ENCODE measurements around the gene ADAMTS12. TPM values are rescaled to one million over a fixed set of nuclear protein-coding genes. Genes with fewer than 3 reads are reported as not detected.

Gene ADAMTS12
- polyA plus RNA-seq, 3 donors, result not detected

- no peak overlapping the region for H3K4me2 ChIP-seq (replicated peaks; ENCODE audit: extremely low read depth, low read length, poor library complexity, severe bottlenecking)
- no peak overlapping the region for H2AFZ ChIP-seq (ENCODE audit: insufficient read depth, low read depth, low read length, poor library complexity, severe bottlenecking)
- no peaks in the 10 kb centered on the region for H3K36me3 ChIP-seq (replicated peaks in 1 of 2; ENCODE audit: control insufficient read depth in 1 of 2, insufficient read depth in 2 of 2, low read length in 2 of 2)
- H3K4me1 ChIP-seq (ENCODE audit: control insufficient read depth in 1 of 2, insufficient read depth in 2 of 2, low read length in 2 of 2), result no peaks in the 10 kb centered on the region
- WGBS (ENCODE audit: insufficient coverage), result 86% methylated on average over 1 of the region's 3 CpGs
- H3K27me3 ChIP-seq (ENCODE audit: control insufficient read depth in 2 of 2, insufficient read depth in 2 of 2, low read length in 2 of 2), result peaks cover 11 to 38% of the 10 kb centered on the region in 2 donors
- H3K9ac ChIP-seq (ENCODE audit: insufficient read depth, low read length, poor library complexity, severe bottlenecking), result no peak overlapping the region
- Mint-ChIP-seq H3K27ac (no peak overlapping the region), H3K4me1 (peaks cover 5% of the 10 kb centered on the region), H3K9me3 (peaks cover 0 to 19% (median 9%) of the 10 kb centered on the region in 7 donors), H3K27me3 (ENCODE audit: low read depth in 3 of 3) (peaks cover 33 to 41% (median 35%) of the 10 kb centered on the region in 3 donors), H3K36me3 (no peaks in the 10 kb centered on the region), H3K4me3 (no peak overlapping the region)
- DNase-seq, result no peak
- TF ChIP-seq, protein P1, sequence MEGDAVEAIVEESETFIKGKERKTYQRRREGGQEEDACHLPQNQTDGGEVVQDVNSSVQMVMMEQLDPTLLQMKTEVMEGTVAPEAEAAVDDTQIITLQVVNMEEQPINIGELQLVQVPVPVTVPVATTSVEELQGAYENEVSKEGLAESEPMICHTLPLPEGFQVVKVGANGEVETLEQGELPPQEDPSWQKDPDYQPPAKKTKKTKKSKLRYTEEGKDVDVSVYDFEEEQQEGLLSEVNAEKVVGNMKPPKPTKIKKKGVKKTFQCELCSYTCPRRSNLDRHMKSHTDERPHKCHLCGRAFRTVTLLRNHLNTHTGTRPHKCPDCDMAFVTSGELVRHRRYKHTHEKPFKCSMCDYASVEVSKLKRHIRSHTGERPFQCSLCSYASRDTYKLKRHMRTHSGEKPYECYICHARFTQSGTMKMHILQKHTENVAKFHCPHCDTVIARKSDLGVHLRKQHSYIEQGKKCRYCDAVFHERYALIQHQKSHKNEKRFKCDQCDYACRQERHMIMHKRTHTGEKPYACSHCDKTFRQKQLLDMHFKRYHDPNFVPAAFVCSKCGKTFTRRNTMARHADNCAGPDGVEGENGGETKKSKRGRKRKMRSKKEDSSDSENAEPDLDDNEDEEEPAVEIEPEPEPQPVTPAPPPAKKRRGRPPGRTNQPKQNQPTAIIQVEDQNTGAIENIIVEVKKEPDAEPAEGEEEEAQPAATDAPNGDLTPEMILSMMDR (IDR thresholded peaks at IDR 0.05), result no peak
- H3K9me3 ChIP-seq (replicated peaks in 1 of 2; ENCODE audit: control insufficient read depth in 1 of 2, insufficient read depth in 1 of 2, low read length in 2 of 2), result no peaks in the 10 kb centered on the region
- intact Hi-C loops (cut with micrococcal nuclease), result loop anchor here in 1 of 2 donors (5.0 kb wide), 1 partner anchor 496 kb away; no protein-coding TSS in a partner anchor
- H3K27ac ChIP-seq (ENCODE audit: low read depth in 1 of 2, low read length in 2 of 2), result no peak overlapping the region
- H3K4me3 ChIP-seq (replicated peaks in 1 of 3; ENCODE audit: low read depth in 2 of 3, low read length in 3 of 3), result no peak overlapping the region
- no peaks in the 10 kb centered on the region for H3K79me2 ChIP-seq (ENCODE audit: insufficient read depth, low read length)
- H4K20me1 ChIP-seq (ENCODE audit: insufficient read depth, low read length), result no peaks in the 10 kb centered on the region
These were observed 42.0 kb upstream of the ADAMTS12 start for GRCh38 chr5:33933723-33934169.

DNA sequence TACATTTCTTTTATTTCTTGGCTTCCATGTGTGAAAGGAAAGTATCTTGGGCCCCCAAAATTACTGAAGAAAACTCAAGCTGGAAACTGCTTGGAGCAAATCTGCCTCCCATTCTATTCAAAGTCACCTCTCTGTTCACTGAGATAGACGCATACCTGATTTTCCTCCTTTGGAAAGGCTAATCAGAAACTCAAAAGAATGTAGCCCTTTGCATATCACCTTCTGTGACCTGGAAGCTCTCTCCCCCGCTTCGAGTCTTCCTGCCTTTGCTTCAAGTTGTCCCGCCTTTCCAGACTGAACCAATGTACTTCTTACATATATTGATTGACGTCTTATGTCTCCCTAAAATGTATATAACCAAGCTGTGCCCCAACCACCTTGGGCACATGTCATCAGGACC is 39.3 kb upstream of the ADAMTS12 start:
- H3K36me3 ChIP-seq (replicated peaks in 1 of 2; ENCODE audit: control insufficient read depth in 1 of 2, insufficient read depth in 2 of 2, low read length in 2 of 2), result no peaks in the 10 kb centered on the region
- H3K4me1 Mint-ChIP-seq, result peaks cover 2% of the 10 kb centered on the region
- H4K20me1 ChIP-seq (ENCODE audit: insufficient read depth, low read length), result no peaks in the 10 kb centered on the region
- H3K9me3 ChIP-seq (replicated peaks in 1 of 2; ENCODE audit: control insufficient read depth in 1 of 2, insufficient read depth in 1 of 2, low read length in 2 of 2), result no peaks in the 10 kb centered on the region
- H3K9ac ChIP-seq (ENCODE audit: insufficient read depth, low read length, poor library complexity, severe bottlenecking), result no peak overlapping the region
- no peak overlapping the region for H2AFZ ChIP-seq (ENCODE audit: insufficient read depth, low read depth, low read length, poor library complexity, severe bottlenecking)
- peaks cover 0 to 6% (median 0%) of the 10 kb centered on the region in 7 donors for H3K9me3 Mint-ChIP-seq
- H3K27me3 Mint-ChIP-seq (ENCODE audit: low read depth in 3 of 3), result peaks cover 8 to 15% (median 9%) of the 10 kb centered on the region in 3 donors
- no peak for DNase-seq
- H3K36me3 Mint-ChIP-seq, result no peaks in the 10 kb centered on the region
- H3K27me3 ChIP-seq (ENCODE audit: control insufficient read depth in 2 of 2, insufficient read depth in 2 of 2, low read length in 2 of 2), result peaks cover 6 to 12% of the 10 kb centered on the region in 2 donors
- WGBS (ENCODE audit: insufficient coverage), result 74% methylated on average over 5 of the region's 5 CpGs
- no peak overlapping the region for H3K4me3 Mint-ChIP-seq
- TF ChIP-seq, protein P1 (IDR thresholded peaks at IDR 0.05), result no peak
- H3K27ac ChIP-seq (ENCODE audit: low read depth in 1 of 2, low read length in 2 of 2), result no peak overlapping the region
- no peak overlapping the region for H3K27ac Mint-ChIP-seq
- H3K4me2 ChIP-seq (replicated peaks; ENCODE audit: extremely low read depth, low read length, poor library complexity, severe bottlenecking), result no peak overlapping the region
- no peak overlapping the region for H3K4me3 ChIP-seq (replicated peaks in 1 of 3; ENCODE audit: low read depth in 2 of 3, low read length in 3 of 3)
- H3K79me2 ChIP-seq (ENCODE audit: insufficient read depth, low read length), result no peaks in the 10 kb centered on the region
- H3K4me1 ChIP-seq (ENCODE audit: control insufficient read depth in 1 of 2, insufficient read depth in 2 of 2, low read length in 2 of 2), result no peaks in the 10 kb centered on the region
- intact Hi-C loops (cut with micrococcal nuclease), result loop anchor here in 1 of 2 donors (5.0 kb wide), 1 partner anchor 494 kb away; no protein-coding TSS in a partner anchor

All from CD14-positive monocyte (primary cell).